BE2C (cell line): Measurements from ENCODE around the gene LYG2. TPM values are rescaled to one million over a fixed set of nuclear protein-coding genes. Genes with fewer than 3 reads are reported as not detected.
"Not testable (repeated sequence)": the region's sequence is repeated elsewhere in the genome, so short reads cannot be mapped to it uniquely, and the experiment has no call there.

ENCODE experiments used
- DNase-seq: peaks from one replicate; pipeline ENCODE4 v3.0.0-alpha.2; 2020
- H3K27me3 ChIP-seq: fragments of 250-450 bp; sonication (Bioruptor Pico); 2 replicates; pipeline ENCODE4 v1.5.1; 2020; ENCODE audit warnings: mild to moderate bottlenecking
- H3K36me3 ChIP-seq: fragments of 250-450 bp; sonication (Bioruptor Pico); 2 replicates; pipeline ENCODE4 v1.5.1; 2020; ENCODE audit warnings: mild to moderate bottlenecking
- H3K4me1 ChIP-seq: fragments of 250-450 bp; sonication (Bioruptor Pico); 2 replicates; pipeline ENCODE4 v1.5.1; 2020
- H3K4me3 ChIP-seq: 2 replicates; pipeline ENCODE4 v1.5.1; 2011; ENCODE audit warnings: low read depth, low read length
- H3K9me3 ChIP-seq: fragments of 250-450 bp; sonication (Bioruptor Pico); 2 replicates; pipeline ENCODE4 v1.5.1; 2020
- CTCF ChIP-seq: IDR thresholded peaks from 2 replicates; pipeline ENCODE4 v1.5.1; 2012; ENCODE audit warnings: mild to moderate bottlenecking, low read depth, low read length
- polyA plus RNA-seq: library from polyadenylated mRNA; unstranded; fragments of >200 nt; gene quantifications from one replicate; pipeline ENCODE4 v1.2.1, GENCODE V29; 2012; ENCODE audit warnings: low read depth, missing spikeins; ENCODE audit not compliant: insufficient read length, insufficient read depth

The LYG2 gene
- not detected for polyA plus RNA-seq

- TF ChIP-seq CTCF: no peak
- H3K27me3 ChIP-seq: no peaks in the 10 kb centered on the region
- no peaks in the 10 kb centered on the region for H3K4me1 ChIP-seq
- H3K9me3 ChIP-seq: no peaks in the 10 kb centered on the region
- no peak within 1 kb of the TSS for H3K4me3 ChIP-seq
- no peak for DNase-seq
- no peaks in the 10 kb centered on the region for H3K36me3 ChIP-seq
These were observed at the start of gene LYG2 for GRCh38 chr2:99255491-99256318. Gene LYG2, minus strand, starts transcription at chr2:99255666. Its CDS starts 1,406 bp downstream, at chr2:99254260.

GRCh38 chr2:99301097-99301496 lies 45.6 kb upstream of the LYG2 start, which contains the start of gene LYG1:
Gene LYG1, minus strand, starts transcription at chr2:99301197. Its CDS starts 5,527 bp downstream, at chr2:99295670.
- not testable (repeated sequence) for H3K27me3 ChIP-seq, H3K9me3 ChIP-seq, H3K4me1 ChIP-seq, DNase-seq, H3K36me3 ChIP-seq, H3K4me3 ChIP-seq

- no peaks in the 10 kb centered on the region for H3K9me3 ChIP-seq
- H3K27me3 ChIP-seq: no peaks in the 10 kb centered on the region
- no peaks in the 10 kb centered on the region for H3K4me1 ChIP-seq
- H3K36me3 ChIP-seq: no peaks in the 10 kb centered on the region
- DNase-seq: no peak
- no peak overlapping the region for H3K4me3 ChIP-seq
- TF ChIP-seq CTCF: no peak
These were observed 44.1 kb upstream of the LYG2 start for GRCh38 chr2:99299580-99299979.

- H3K4me1 ChIP-seq: no peaks in the 10 kb centered on the region
- no peak for DNase-seq
- H3K27me3 ChIP-seq: no peaks in the 10 kb centered on the region
- no peak overlapping the region for H3K4me3 ChIP-seq
- H3K36me3 ChIP-seq: no peaks in the 10 kb centered on the region
- no peak for TF ChIP-seq CTCF
- H3K9me3 ChIP-seq: no peaks in the 10 kb centered on the region
These were observed 42.5 kb upstream of the LYG2 start for GRCh38 chr2:99297994-99298393.

- Histone ChIP-seq H3K9me3 (no peaks in the 10 kb centered on the region), H3K36me3 (no peaks in the 10 kb centered on the region), H3K27me3 (no peaks in the 10 kb centered on the region), H3K4me1 (no peaks in the 10 kb centered on the region), H3K4me3 (no peak overlapping the region)
- no peak for TF ChIP-seq CTCF
- no peak for DNase-seq
These were observed 30.1 kb upstream of the LYG2 start for GRCh38 chr2:99285526-99285925.

- DNase-seq: no peak
- TF ChIP-seq CTCF: no peak
These were observed 24.7 kb upstream of the LYG2 start for GRCh38 chr2:99279969-99280695.

More at GRCh38 chr2:99279969-99280695, 24.7 kb upstream of the LYG2 start:
- Histone ChIP-seq H3K27me3 (no peaks in the 10 kb centered on the region), H3K9me3 (no peaks in the 10 kb centered on the region), H3K36me3 (no peaks in the 10 kb centered on the region), H3K4me3 (no peak overlapping the region), H3K4me1 (no peaks in the 10 kb centered on the region)
